Measurements from ENCODE around the gene C22orf42. TPM values are rescaled to one million over a fixed set of nuclear protein-coding genes. Genes with fewer than 3 reads are reported as not detected.

Gene C22orf42
- total and polyA plus RNA-seq, 2 experiments from 2014 or later: not detected

DNA sequence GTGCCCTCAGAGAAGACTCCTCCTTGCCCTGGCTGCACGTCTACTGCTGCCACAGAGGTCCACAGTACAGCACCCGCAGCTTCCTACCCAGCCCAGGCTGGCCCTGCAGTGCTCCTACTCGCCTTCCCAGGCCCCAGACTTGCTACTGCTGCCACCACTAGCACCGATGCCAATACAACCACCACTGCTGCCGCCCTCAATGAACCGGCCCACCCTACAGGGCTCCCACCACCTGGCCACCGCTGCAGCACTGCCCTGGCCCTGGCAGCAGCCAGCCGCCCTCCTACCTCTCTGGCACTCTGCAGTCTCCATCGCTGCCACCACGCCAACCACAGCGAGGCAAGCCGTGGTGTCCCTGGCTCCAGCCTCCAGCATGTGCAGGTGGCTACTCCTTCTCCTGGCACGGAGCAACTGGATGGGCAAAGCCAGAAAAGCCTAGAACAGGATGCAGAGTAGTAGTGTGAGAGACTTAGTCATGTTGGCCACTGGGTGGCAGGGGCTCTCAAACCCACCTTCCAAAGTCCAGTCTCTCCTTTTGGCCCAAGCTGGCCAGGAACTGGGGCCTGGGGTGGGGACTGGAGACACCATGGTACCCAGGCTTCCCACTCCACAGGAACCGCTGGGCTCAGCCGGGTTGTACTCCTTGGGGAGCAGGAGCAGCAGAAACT is 39.4 kb downstream of the C22orf42 start:
- Histone ChIP-seq H3K27me3 (peaks cover 4% of the 10 kb centered on the region), H3K27ac (no peak overlapping the region), H4K20me1 (ENCODE audit: insufficient read depth, poor library complexity, severe bottlenecking) (no peaks in the 10 kb centered on the region), H3K9me3 (ENCODE audit: low read depth) (no peaks in the 10 kb centered on the region), H2AFZ (no peak overlapping the region), H3K9me2 (replicated peaks; ENCODE audit: insufficient read depth) (no peaks in the 10 kb centered on the region), H3K36me3 (replicated peaks; ENCODE audit: insufficient read depth, low read depth) (no peaks in the 10 kb centered on the region), H3K4me3 (no peak overlapping the region), H3K4me1 (ENCODE audit: insufficient read depth) (no peaks in the 10 kb centered on the region), H3K4me2 (no peak overlapping the region), H3K79me2 (no peaks in the 10 kb centered on the region)
- no peak for TF ChIP-seq EZH2 (IDR thresholded peaks at IDR 0.05; ENCODE audit: borderline replicate concordance)
- no peak for TF ChIP-seq EZH2phosphoT487 (IDR thresholded peaks at IDR 0.05; ENCODE audit: low read depth, severe bottlenecking, unreplicated experiment)
- TF ChIP-seq, protein P1, sequence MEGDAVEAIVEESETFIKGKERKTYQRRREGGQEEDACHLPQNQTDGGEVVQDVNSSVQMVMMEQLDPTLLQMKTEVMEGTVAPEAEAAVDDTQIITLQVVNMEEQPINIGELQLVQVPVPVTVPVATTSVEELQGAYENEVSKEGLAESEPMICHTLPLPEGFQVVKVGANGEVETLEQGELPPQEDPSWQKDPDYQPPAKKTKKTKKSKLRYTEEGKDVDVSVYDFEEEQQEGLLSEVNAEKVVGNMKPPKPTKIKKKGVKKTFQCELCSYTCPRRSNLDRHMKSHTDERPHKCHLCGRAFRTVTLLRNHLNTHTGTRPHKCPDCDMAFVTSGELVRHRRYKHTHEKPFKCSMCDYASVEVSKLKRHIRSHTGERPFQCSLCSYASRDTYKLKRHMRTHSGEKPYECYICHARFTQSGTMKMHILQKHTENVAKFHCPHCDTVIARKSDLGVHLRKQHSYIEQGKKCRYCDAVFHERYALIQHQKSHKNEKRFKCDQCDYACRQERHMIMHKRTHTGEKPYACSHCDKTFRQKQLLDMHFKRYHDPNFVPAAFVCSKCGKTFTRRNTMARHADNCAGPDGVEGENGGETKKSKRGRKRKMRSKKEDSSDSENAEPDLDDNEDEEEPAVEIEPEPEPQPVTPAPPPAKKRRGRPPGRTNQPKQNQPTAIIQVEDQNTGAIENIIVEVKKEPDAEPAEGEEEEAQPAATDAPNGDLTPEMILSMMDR (IDR thresholded peaks at IDR 0.05; ENCODE audit: poor library complexity): no peak
- no peak for DNase-seq (ENCODE audit: low spot score)
- WGBS (ENCODE audit: low lambda C conversion rate, missing lambda C conversion rate): 91% methylated on average over 15 of the region's 15 CpGs

DNA sequence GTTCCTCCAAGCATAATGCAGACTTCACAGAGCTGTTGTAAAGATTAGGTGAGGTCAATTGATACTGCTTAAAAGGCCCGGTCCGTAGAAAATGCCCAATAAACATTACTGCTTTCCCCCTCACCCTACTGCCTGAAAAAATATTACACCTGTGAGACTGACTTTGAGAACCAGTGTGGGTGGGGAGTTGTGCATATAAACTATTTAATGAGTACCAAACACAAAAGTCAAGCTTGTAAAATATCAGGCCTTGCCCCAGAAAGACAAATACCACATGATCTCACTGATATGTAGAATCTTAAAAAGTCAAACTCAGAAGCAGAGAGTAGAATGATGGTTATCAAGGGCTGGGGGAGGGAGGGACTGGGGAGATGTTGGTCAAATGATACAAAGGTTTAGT is 46.7 kb downstream of the C22orf42 start:
- TF ChIP-seq EZH2 (IDR thresholded peaks at IDR 0.05; ENCODE audit: borderline replicate concordance) (no peak), EZH2phosphoT487 (IDR thresholded peaks at IDR 0.05; ENCODE audit: low read depth, severe bottlenecking, unreplicated experiment) (no peak)
- TF ChIP-seq, protein P1 (IDR thresholded peaks at IDR 0.05; ENCODE audit: poor library complexity): no peak
- Histone ChIP-seq H3K27ac (no peak overlapping the region), H3K27me3 (peaks cover 4% of the 10 kb centered on the region), H2AFZ (no peak overlapping the region), H3K4me2 (no peak overlapping the region), H3K4me1 (ENCODE audit: insufficient read depth) (no peaks in the 10 kb centered on the region), H3K79me2 (no peaks in the 10 kb centered on the region), H3K9me3 (ENCODE audit: low read depth) (no peaks in the 10 kb centered on the region), H4K20me1 (ENCODE audit: insufficient read depth, poor library complexity, severe bottlenecking) (no peaks in the 10 kb centered on the region), H3K9me2 (replicated peaks; ENCODE audit: insufficient read depth) (no peaks in the 10 kb centered on the region), H3K4me3 (no peak overlapping the region), H3K36me3 (replicated peaks; ENCODE audit: insufficient read depth, low read depth) (no peaks in the 10 kb centered on the region)
- WGBS (ENCODE audit: low lambda C conversion rate, missing lambda C conversion rate): 54% methylated on average over 2 of the region's 2 CpGs
- DNase-seq (ENCODE audit: low spot score): no peak

DNA sequence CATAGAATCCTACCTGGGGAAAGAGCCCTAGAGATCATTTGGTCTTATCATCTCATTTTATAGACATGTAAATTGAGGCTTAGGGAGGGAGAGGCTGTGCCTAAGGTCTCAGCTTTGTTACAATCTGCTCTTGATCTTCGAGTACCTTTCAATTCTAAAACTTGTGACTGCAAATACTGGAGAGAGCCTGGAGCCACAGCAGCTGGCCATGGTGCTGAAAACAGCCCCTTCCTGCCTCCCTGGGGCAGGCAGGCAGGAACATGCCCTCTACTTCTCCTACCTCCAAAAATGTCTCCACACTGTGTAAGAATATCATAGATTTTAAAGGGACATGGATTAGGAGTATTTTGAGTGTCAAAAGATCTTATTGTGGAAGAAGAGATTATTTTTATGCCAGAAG is 52.2 kb downstream of the C22orf42 start:
- Histone ChIP-seq H3K27me3 (no peaks in the 10 kb centered on the region), H3K4me2 (no peak overlapping the region), H3K36me3 (replicated peaks; ENCODE audit: insufficient read depth, low read depth) (no peaks in the 10 kb centered on the region), H3K79me2 (no peaks in the 10 kb centered on the region), H2AFZ (no peak overlapping the region), H3K9me2 (replicated peaks; ENCODE audit: insufficient read depth) (no peaks in the 10 kb centered on the region), H4K20me1 (ENCODE audit: insufficient read depth, poor library complexity, severe bottlenecking) (no peaks in the 10 kb centered on the region), H3K4me1 (ENCODE audit: insufficient read depth) (no peaks in the 10 kb centered on the region), H3K9me3 (ENCODE audit: low read depth) (no peaks in the 10 kb centered on the region), H3K27ac (no peak overlapping the region), H3K4me3 (no peak overlapping the region)
- TF ChIP-seq EZH2 (IDR thresholded peaks at IDR 0.05; ENCODE audit: borderline replicate concordance): no peak
- TF ChIP-seq, protein P1 (IDR thresholded peaks at IDR 0.05; ENCODE audit: poor library complexity): no peak
- TF ChIP-seq EZH2phosphoT487 (IDR thresholded peaks at IDR 0.05; ENCODE audit: low read depth, severe bottlenecking, unreplicated experiment): no peak
- peak; percentile 38 for DNase-seq (ENCODE audit: low spot score)
- 14% methylated on average over 1 of the region's 1 CpG for WGBS (ENCODE audit: low lambda C conversion rate, missing lambda C conversion rate)
